AG09309 (cell line): ENCODE data around the gene PITPNM3.

Experiments used
- DNase-seq: peaks from one replicate; pipeline ENCODE4 v3.0.0-alpha.2; 2010; ENCODE audit warnings: low read depth
- H3K4me3 ChIP-seq: 2 replicates; pipeline ENCODE4 v1.5.1; 2011; ENCODE audit warnings: mild to moderate bottlenecking, low read depth, low read length, moderate library complexity; ENCODE audit not compliant: control insufficient read depth
- CTCF ChIP-seq: IDR thresholded peaks from 2 replicates; pipeline ENCODE4 v1.5.1; 2011; ENCODE audit warnings: mild to moderate bottlenecking, low read depth, low read length, inconsistent platforms; ENCODE audit not compliant: insufficient read depth, control insufficient read depth; ENCODE audit errors: missing control alignments

PITPNM3 gene

GRCh38 chr17:6477831-6478383 is 78.4 kb downstream of the PITPNM3 start:
- DNase-seq = no peak
- no peak for TF ChIP-seq CTCF
- H3K4me3 ChIP-seq = no peak overlapping the region

GRCh38 chr17:6476810-6477179 is 79.6 kb downstream of the PITPNM3 start:
- TF ChIP-seq CTCF = no peak
- no peak for DNase-seq

GRCh38 chr17:6476076-6476809 is 80.1 kb downstream of the PITPNM3 start:
- DNase-seq = no peak
- H3K4me3 ChIP-seq = no peak overlapping the region
- TF ChIP-seq CTCF = no peak

More at GRCh38 chr17:6476810-6477179, 79.6 kb downstream of the PITPNM3 start:
- H3K4me3 ChIP-seq = no peak overlapping the region

- no peak overlapping the region for H3K4me3 ChIP-seq
- no peak for DNase-seq
- no peak for TF ChIP-seq CTCF
Measured at GRCh38 chr17:6475411-6475810, 80.9 kb downstream of the PITPNM3 start.

- no peak for TF ChIP-seq CTCF
- H3K4me3 ChIP-seq = no peak overlapping the region
- no peak for DNase-seq
Measured at GRCh38 chr17:6474906-6475305, 81.4 kb downstream of the PITPNM3 start.

- H3K4me3 ChIP-seq = no peak overlapping the region
- no peak for DNase-seq
- TF ChIP-seq CTCF = no peak
Measured at GRCh38 chr17:6474376-6474775, 82.0 kb downstream of the PITPNM3 start.
